UCSD-AML1 (cell line): ENCODE data around the gene FMC1.
"Not testable (repeated sequence)": the region's sequence is repeated elsewhere in the genome, so short reads cannot be mapped to it uniquely, and the experiment has no call there.

Experiments used
- DNase-seq: peaks from one replicate; lab custom pipeline; 2025; ENCODE audit not compliant: unreplicated experiment; lab: John Stamatoyannopoulos, UW

FMC1 gene

GRCh38 chr7:139341058-139341775 is at the start of gene FMC1:
Gene FMC1, plus strand, starts transcription at chr7:139341337. Its CDS starts 48 bp downstream, at chr7:139341385.
- peak; percentile 80 for DNase-seq

- no peak for DNase-seq
Measured at GRCh38 chr7:139292821-139293220, 48.3 kb upstream of the FMC1 start.

GRCh38 chr7:139293534-139293933 is 47.6 kb upstream of the FMC1 start:
- no peak for DNase-seq

- no peak for DNase-seq
Measured at GRCh38 chr7:139294241-139294640, 46.9 kb upstream of the FMC1 start.

GRCh38 chr7:139294951-139295575 is 46.1 kb upstream of the FMC1 start:
- no peak for DNase-seq

GRCh38 chr7:139297795-139298194 is 43.3 kb upstream of the FMC1 start:
- DNase-seq, result no peak

GRCh38 chr7:139299296-139299695 is 41.8 kb upstream of the FMC1 start:
- DNase-seq, result no peak

- DNase-seq, result no peak
Measured at GRCh38 chr7:139300390-139300789, 40.7 kb upstream of the FMC1 start.

- no peak for DNase-seq
Measured at GRCh38 chr7:139304517-139304916, 36.6 kb upstream of the FMC1 start.

- no peak for DNase-seq
Measured at GRCh38 chr7:139317939-139318505, 23.1 kb upstream of the FMC1 start.

GRCh38 chr7:139321071-139321745 is 19.9 kb upstream of the FMC1 start:
- DNase-seq, result no peak

GRCh38 chr7:139324709-139325108 is 16.4 kb upstream of the FMC1 start:
- DNase-seq, result not testable (repeated sequence)

GRCh38 chr7:139328375-139328774 is 12.8 kb upstream of the FMC1 start:
- no peak for DNase-seq

- DNase-seq, result no peak
Measured at GRCh38 chr7:139329119-139329518, 12.0 kb upstream of the FMC1 start.

- DNase-seq, result no peak
Measured at GRCh38 chr7:139330333-139331030, 10.7 kb upstream of the FMC1 start.

GRCh38 chr7:139332697-139333359 is 8.3 kb upstream of the FMC1 start:
- DNase-seq, result no peak

GRCh38 chr7:139333443-139333842 is 7.7 kb upstream of the FMC1 start:
- not testable (repeated sequence) for DNase-seq

GRCh38 chr7:139334399-139335150 is 6.6 kb upstream of the FMC1 start:
- DNase-seq, result no peak

- no peak for DNase-seq
Measured at GRCh38 chr7:139339025-139339424, 2.1 kb upstream of the FMC1 start.

GRCh38 chr7:139339698-139340036 is 1.5 kb upstream of the FMC1 start:
- no peak for DNase-seq
